GM12864 (cell line): ENCODE results near the gene PARP11.

ENCODE experiments used
- DNase-seq: peaks from one replicate; pipeline ENCODE4 v3.0.0-alpha.2; 2011; ENCODE audit warnings: low read depth
- H3K4me3 ChIP-seq: 2 replicates; pipeline ENCODE4 v1.5.1; 2011; ENCODE audit warnings: mild to moderate bottlenecking, low read depth, low read length, control low read depth
- TF ChIP-seq, protein P1 (sequence below): IDR thresholded peaks from 2 replicates; pipeline ENCODE4 v1.5.1; 2011; ENCODE audit warnings: low read depth, mild to moderate bottlenecking, moderate library complexity, low read length, control low read depth, inconsistent platforms; ENCODE audit errors: missing control alignments

Gene PARP11

DNA sequence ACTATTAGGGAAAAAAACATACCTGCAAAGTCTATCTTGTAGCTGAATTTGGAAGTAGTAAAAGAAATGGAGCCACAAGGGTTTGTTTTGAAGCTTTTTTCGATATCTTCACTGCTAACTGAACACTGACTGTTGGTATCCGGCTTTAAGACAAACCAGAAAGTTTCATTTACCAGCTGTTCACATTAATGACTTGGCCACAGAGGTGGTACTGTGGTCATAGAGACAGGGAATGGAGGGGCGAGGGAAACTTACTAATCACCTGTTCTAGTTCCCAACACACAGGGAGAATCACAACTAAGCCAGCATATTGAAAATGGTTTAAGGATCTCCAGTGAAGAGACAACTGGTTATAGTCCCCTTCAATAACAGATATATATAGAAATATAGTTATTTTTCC lies 44.3 kb downstream of the PARP11 start:
- H3K4me3 ChIP-seq: no peak overlapping the region
- TF ChIP-seq, protein P1, sequence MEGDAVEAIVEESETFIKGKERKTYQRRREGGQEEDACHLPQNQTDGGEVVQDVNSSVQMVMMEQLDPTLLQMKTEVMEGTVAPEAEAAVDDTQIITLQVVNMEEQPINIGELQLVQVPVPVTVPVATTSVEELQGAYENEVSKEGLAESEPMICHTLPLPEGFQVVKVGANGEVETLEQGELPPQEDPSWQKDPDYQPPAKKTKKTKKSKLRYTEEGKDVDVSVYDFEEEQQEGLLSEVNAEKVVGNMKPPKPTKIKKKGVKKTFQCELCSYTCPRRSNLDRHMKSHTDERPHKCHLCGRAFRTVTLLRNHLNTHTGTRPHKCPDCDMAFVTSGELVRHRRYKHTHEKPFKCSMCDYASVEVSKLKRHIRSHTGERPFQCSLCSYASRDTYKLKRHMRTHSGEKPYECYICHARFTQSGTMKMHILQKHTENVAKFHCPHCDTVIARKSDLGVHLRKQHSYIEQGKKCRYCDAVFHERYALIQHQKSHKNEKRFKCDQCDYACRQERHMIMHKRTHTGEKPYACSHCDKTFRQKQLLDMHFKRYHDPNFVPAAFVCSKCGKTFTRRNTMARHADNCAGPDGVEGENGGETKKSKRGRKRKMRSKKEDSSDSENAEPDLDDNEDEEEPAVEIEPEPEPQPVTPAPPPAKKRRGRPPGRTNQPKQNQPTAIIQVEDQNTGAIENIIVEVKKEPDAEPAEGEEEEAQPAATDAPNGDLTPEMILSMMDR: no peak
- DNase-seq: no peak

DNA sequence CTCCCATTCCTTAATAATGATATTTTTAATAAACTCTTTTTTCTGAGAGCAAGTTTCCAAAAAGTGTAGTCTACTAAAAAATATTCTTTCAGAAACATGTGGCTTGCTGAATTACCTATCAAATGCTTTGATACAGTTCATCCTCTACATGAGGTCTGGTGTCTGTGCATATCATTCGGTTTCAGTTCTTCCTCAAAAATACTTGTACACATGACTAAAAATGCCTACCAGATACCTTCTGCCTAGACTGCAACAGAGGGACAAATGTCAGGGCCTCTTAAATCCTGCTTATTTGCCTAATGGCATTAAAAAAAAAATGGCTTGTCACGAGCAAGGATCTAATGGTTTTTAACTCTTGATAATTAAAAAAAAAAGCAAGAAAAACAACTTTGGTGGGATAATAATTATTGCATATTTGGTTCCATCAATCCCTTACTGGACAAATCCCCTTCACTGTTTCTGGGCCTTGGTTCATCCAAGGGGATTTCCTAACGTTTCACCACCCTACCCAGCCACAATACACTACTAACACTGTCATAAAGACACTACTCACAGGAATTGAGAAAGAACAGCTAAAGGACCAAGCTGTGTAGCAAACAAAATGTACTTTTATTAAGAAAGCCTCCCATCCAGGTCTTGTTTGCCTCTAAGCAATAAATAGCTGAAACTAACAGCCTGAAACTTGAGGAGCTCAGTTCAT lies 45.7 kb downstream of the PARP11 start:
- DNase-seq: no peak
- H3K4me3 ChIP-seq: no peak overlapping the region
- TF ChIP-seq, protein P1: no peak

DNA sequence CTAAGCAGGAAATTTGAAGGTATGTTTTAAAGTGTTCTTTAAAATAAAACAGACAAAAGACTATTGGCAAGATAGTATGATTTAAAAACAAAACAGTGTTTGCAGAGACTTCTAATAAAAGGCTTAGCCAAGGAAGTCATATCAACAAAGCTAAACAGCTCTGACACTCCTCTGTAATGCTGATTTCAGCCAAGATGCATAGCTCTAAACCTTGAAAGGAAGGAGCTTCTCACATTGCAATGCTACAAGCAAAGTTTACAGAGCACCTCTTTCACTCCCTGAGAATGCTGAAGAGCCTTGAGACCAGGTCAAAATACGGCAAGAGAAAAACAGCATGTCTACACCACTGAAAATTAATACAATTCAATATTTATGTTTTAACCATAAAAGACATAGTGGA lies 51.8 kb downstream of the PARP11 start:
- TF ChIP-seq, protein P1: no peak
- DNase-seq: no peak

DNA sequence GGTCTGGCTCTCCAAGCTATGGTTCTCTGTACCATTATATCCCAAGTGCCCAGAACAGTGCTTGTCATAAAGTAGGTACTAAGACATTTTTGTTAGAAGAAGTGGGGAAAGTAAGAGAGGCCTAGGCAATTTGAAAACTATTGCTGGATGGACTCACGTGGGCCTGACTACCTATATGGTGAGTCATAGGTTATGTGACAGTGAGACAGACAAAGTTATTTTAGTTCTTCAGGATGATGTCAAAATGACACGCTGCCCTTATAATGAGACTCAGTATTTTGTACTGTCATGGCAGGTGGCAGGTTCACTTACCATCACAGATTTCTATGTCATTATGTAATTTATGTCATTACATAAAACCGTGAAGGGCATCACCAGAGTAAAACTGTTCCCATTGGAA lies 53.1 kb downstream of the PARP11 start:
- TF ChIP-seq, protein P1: no peak
- DNase-seq: no peak
- no peak overlapping the region for H3K4me3 ChIP-seq

More for the DNA sequence above, 51.8 kb downstream of the PARP11 start:
- no peak overlapping the region for H3K4me3 ChIP-seq

DNA sequence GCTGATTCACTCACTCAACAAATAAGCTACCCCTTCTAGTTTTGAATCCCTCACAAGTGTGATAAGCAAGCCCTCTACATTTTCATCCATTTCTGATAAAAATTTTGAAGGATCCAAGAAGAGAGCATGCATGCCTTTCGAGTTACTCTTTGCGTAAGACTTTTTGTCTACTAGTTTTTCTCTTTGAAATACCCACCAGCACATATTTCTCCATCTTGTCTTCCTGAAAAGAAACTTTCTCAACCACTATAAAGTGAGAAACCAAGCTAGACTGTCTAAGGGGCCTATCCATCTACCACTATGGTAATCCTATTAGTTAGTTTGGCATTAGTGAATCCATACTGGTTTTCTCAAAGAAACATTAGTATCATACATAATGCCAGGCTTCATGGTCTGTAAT lies 56.9 kb downstream of the PARP11 start:
- DNase-seq: no peak
- TF ChIP-seq, protein P1: no peak
- H3K4me3 ChIP-seq: no peak overlapping the region

DNA sequence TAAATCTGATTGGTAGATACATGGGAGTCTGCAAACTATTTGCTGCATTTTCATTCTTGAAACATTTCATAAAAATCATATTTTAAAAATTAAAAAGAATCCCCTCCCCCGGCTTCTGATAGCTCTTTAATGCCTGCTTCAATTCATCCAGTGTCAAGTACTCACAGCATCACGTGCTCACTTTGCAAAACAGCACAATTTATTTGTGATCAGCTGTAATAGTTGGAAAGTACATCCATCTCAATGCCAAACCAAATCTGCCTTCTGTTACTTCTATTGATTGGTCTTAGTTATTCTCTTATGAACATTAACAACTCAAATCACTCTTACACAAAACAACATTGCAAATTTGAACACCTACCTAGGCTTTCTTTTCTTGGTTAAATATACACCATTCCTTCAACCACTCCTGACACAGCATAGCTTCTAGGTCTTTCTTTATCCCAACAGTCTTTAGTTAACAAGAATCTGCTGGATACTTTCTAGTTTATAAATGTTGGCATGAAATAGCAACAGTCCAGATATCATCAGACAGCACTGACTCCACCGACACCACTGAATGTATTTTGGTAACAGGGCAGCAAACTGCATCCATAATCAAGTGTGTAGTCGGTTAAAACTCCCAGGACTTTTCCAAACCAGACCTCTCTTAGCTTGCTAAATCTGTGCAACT lies 58.0 kb downstream of the PARP11 start:
- TF ChIP-seq, protein P1: no peak
- no peak for DNase-seq

More for the DNA sequence above, 58.0 kb downstream of the PARP11 start:
- H3K4me3 ChIP-seq: no peak overlapping the region
